HG03159 (cell line): ENCODE results near the gene ELF1.

Source experiments
- ATAC-seq: cut with Tn5 transposase; IDR thresholded peaks from one replicate; pipeline ENCODE4 v1.9.1; 2021; ENCODE audit warnings: mild to moderate bottlenecking, moderate library complexity; ENCODE audit not compliant: unreplicated experiment

The ELF1 gene

GRCh38 chr13:41007744-41008128 lies 11.4 kb downstream of the ELF1 start:
- no peak for ATAC-seq

GRCh38 chr13:41006978-41007743 lies 12.0 kb downstream of the ELF1 start:
- no peak for ATAC-seq

- no peak for ATAC-seq
Observed at GRCh38 chr13:41006306-41006705, 12.8 kb downstream of the ELF1 start.

DNA sequence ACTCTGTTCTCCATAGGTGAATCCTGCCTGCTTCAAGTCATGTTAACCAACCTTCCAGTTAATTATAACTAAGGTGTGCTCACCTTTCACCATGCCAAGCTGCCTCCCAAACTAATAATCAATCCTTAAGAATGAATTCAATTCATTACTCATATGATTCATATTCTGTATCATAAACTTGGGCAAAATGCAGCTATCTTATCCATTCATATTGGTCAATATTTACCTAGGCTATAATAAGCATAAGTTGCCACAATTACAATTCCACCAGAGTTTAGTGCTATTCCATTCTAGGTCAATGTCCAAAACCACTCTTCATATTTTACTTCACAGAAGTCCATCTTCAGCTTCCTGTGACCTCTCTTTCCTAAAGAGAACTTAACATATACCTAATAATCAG lies 13.4 kb downstream of the ELF1 start:
- ATAC-seq, result no peak

- ATAC-seq, result peak; percentile 71
Observed at GRCh38 chr13:41004875-41005693, 14.0 kb downstream of the ELF1 start.

DNA sequence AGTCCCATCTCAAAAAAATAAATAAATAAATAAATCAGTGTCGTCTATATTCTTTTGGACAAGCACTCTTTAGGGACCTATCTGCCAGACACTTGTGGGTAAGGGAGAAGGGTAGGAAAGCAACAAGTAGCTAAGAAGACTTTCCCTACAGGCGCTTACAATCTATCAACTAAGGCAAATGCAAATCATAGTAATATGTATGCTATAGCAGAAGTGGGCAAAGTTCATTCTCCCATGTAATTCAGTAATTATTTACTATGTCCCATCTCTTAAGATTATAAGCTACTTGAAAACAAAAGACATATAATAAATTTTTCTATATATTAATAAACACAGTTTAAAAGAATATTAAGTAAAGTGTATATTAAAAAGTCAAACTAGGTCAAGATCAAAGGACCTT lies 16.5 kb downstream of the ELF1 start:
- no peak for ATAC-seq

GRCh38 chr13:41001695-41002094 lies 17.4 kb downstream of the ELF1 start:
- ATAC-seq, result no peak

GRCh38 chr13:40999416-40999815 lies 19.7 kb downstream of the ELF1 start:
- ATAC-seq, result no peak

DNA sequence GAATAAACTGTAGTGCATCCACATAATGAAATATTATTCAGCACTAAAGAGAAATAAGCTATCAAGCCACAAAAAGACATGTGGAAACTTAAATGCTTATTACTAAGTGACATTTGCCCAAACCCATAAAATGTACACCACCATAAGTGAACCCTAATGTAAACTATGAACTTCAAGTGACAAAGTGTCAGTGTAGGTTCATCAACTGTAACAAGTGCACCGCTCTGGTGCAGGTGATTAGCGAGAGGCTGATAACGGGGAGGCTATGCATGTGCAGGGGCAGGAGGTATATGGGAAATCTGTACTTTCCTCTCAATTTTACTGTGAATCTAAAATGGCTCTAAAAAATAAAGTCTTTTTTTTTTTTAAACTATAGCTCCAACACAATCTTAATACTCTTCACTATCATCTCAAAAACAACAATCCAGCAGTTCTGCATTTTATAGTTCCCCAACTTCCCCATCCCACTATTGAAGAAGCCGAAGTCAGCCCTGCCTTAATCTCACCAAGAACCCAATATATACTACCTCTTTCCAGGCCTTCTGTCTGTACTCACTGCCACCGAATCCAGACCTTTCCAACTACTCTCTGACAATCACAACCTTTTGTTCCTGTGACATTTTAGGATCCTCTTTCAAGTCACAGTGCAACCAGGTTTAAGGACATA lies 22.6 kb downstream of the ELF1 start:
- ATAC-seq, result no peak

DNA sequence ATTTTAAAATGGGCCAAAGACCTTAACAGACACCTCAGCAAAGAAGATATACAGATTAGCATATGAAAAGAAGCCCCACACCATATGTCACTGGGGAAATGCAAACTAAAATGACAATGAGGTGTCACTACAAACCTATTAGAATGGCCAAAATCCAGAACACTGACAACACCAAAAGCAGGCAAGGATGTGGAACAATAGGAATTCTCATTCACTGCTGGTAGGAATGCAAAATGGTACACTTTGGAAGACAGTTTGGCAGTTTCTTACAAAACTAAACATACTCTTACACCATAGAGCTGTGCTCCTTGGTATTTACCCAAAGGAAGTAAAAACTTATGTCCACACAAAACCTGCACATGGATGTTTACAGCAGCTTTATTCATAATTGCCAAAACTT lies 23.1 kb downstream of the ELF1 start:
- ATAC-seq, result no peak

DNA sequence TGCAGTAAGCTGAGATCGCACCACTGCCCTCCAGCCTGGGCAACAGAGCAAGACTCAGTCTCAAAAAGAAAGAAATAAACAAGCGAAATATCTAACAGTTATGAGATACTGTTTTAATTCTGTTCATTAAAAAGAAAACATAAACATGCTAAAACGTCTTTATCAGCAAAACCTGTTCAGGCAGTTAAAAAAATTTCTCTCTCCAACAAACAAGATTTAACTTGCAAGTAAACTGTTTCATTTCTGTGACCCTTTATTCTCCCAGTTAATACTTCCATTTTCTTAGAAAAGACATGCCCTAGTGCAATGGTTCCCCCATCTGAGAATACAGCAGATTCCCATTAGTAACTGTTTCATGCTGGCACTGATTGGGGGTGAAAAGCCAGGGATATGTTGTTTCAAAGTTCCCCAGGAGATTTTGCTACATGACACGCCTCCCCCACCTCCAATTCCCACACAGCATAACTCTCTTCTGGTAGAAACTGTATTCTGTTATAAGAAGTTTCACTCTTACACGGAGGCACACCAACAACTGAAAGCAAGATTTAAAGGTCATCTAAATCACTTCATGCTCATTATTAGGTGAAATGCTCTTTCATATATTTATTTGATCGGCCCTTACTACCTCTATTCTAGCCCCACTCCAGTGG lies 24.4 kb downstream of the ELF1 start:
- ATAC-seq, result peak; percentile 80

GRCh38 chr13:40993987-40994386 lies 25.1 kb downstream of the ELF1 start:
- ATAC-seq, result no peak

DNA sequence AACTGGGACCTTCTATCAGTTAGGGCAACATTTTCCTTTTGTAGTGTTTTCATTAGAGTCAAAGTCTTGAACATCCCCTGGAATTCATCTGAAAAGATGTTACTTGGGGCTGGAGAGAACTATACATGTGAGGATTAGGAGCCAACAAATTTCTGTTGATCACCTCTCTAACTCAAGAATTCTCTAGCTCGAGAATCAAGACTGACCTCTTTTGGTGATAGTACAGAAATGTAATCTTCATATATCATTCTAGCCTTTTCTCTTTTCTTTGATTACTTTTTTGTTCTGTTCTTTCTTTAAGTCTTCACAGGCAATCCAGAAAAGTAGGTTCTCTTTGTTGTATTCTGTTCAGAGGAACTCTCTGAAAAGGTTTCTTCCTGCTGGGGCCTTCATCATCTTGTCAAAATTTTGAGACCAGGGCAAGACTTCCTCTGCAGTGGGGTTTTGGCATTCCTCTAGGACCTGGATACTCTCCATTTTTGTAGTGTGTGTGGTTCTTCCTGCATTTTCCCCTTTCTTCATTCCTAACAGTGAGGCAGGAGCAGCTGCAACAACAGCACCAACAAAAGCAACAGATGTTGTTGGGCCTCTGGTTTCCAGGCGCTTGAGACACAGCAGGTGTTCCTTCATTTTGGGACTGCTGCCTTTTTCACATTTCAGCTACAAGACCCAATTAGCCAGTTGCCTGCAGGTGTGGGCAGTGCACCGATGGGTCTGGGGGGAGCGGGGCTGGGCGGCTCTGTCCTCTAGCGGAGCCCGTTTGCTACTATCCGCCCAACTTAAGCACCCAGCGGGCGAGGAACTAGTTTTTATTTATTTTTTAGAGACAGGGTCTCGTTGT lies 26.2 kb downstream of the ELF1 start:
- ATAC-seq, result no peak

- no peak for ATAC-seq
Observed at GRCh38 chr13:40987606-40988280, 31.4 kb downstream of the ELF1 start.

DNA sequence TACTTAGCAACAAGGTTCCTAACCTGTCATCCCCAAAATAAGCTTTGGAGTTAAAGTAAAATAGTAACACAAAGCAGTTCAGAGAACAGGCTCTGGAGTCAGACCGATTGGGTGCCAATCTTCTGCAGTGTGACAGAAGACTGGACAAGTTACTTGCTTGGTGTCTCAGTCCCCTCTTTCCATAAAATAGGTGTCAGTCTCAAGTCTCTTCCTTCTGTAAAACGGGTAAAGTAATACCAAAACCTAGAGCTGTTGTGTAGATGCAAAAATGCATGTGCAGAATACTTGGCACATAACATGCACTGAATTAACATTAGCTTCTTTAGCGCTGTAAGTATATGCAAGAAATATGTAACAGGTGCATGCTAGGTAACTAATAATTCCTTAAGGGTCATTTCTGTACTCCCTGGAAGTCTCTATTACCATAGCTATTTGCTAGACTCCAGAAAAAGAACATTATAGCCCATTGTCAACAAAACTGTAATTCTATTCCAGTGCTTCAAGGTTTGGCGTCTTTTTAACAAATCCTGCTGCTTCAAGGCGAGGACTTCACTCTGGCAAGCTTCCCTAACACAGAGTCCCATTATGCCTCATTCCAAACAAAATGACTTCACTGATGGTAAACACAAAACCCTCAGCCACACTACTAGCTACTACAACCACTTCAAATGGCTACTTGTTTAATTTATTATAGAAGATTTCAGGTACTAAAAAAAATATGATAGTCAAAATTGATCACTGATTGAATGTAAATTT lies 32.8 kb downstream of the ELF1 start:
- no peak for ATAC-seq

DNA sequence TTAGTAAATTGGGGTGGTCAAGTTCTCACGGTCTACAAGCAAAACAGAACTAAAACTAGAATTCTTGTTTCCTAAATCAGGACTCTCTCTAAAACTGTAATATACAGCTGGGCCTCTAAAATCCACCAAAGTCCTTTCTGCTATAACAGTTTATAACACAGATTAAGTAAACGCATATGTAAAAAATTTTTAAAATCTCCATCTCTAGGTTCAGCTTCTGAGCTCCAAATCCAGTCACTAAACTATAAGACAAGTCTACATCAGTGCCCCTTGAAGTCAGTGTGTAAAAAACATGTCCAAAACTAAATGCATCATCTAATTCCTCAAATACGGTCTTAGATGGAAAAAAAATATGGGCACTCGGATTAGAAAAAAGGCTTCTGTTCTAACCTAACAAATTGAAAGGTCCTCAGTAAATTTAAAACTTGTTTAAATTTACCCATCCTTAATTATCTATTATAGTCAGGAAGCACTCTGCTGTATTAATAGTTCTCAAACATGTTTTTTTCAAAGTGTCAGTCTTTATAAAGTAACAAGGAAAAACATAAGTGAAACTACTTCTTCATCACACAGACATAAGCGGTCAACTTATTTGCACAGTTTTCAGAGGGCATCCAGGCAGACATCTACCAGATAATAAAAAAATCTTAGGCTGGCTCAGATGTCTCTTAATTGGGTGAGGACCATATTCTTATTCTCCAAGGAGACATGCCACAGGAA lies 33.6 kb downstream of the ELF1 start:
- ATAC-seq, result no peak

- ATAC-seq, result peak; percentile 58
Observed at GRCh38 chr13:40984668-40985366, 34.3 kb downstream of the ELF1 start.
